Duodenal mucosa (tissue), 2 donors: ENCODE data around the gene PEAK3.

Experiments
- H3K27ac ChIP-seq: one replicate; pipeline ENCODE4 v1.7.0; 2013; ENCODE audit warnings: low read depth, low read length
- H3K27me3 ChIP-seq, 2 donors: one replicate each; pipeline ENCODE4 v1.7.0; 2013; ENCODE audit warnings: low read length in 2 of 2, control low read depth in 1 of 2; ENCODE audit not compliant: insufficient read depth in 2 of 2, control insufficient read depth in 1 of 2
- H3K36me3 ChIP-seq, 2 donors: one replicate each; pipeline ENCODE4 v1.7.0; 2013; ENCODE audit warnings: low read length in 2 of 2, control low read depth in 1 of 2; ENCODE audit not compliant: insufficient read depth in 2 of 2, control insufficient read depth in 1 of 2
- H3K4me1 ChIP-seq, 2 donors: one replicate each; pipeline ENCODE4 v1.7.0; 2013; ENCODE audit warnings: low read length in 2 of 2, control low read depth in 1 of 2; ENCODE audit not compliant: insufficient read depth in 2 of 2, control insufficient read depth in 1 of 2
- H3K4me3 ChIP-seq, 2 donors: one replicate each; pipeline ENCODE4 v1.7.0; 2013; ENCODE audit warnings: low read length in 2 of 2, low read depth in 1 of 2
- H3K9ac ChIP-seq, 2 donors: one replicate each; pipeline ENCODE4 v1.7.0; 2013; ENCODE audit warnings: low read length in 2 of 2, low read depth in 1 of 2
- H3K9me3 ChIP-seq, 2 donors: one replicate each; pipeline ENCODE4 v1.7.0; 2013; ENCODE audit warnings: low read length in 2 of 2, control low read depth in 1 of 2; ENCODE audit not compliant: control insufficient read depth in 1 of 2

Gene PEAK3

DNA sequence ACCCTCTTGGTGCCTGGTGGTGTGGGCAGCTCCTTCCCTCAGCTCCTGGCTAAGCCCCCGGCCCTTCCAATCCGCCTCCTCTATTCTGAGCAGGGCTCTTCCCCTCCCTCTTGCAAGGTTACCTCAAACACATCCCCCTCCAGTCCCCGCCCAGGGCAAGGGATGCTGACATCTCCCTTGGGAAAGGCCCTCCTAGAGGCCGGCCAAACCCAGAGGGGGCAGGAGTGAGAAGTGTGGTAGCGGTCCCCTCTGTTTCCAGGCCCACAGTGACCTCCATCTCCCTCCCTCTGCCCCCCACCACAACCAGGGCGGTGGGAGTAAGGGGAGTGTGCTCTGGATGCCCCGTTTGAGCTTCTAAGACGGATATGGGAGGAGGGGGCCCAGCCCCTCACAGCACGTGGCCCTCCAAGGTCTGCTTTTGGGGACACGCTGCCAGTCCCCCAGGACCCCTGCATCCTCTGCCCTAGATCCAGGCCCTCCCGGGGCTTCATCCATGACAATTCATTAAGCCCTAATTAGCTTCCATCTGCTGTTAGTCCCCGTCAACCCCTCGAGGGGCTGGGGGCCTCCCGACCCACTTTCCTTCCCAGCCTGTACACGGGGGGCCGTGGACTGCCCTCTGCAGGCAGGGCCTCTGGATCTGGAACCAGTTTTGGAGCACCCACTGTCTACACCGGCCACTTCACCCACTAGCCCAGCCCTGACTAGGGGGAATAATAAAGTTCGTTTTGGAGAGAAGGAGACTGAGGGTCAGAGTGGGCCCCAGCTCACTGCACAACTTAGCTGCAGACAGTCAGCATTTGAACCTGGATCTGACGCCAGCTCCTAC, 23.7 kb upstream of the PEAK3 start:
- Histone ChIP-seq H3K9me3 (no peaks in the 10 kb centered on the region), H3K36me3 (no peaks in the 10 kb centered on the region), H3K9ac (no peak overlapping the region), H3K27ac (no peak overlapping the region), H3K4me3 (no peak overlapping the region), H3K27me3 (peaks cover 24 to 31% of the 10 kb centered on the region in 2 donors), H3K4me1 (peaks cover 3 to 11% of the 10 kb centered on the region in 2 donors)

DNA sequence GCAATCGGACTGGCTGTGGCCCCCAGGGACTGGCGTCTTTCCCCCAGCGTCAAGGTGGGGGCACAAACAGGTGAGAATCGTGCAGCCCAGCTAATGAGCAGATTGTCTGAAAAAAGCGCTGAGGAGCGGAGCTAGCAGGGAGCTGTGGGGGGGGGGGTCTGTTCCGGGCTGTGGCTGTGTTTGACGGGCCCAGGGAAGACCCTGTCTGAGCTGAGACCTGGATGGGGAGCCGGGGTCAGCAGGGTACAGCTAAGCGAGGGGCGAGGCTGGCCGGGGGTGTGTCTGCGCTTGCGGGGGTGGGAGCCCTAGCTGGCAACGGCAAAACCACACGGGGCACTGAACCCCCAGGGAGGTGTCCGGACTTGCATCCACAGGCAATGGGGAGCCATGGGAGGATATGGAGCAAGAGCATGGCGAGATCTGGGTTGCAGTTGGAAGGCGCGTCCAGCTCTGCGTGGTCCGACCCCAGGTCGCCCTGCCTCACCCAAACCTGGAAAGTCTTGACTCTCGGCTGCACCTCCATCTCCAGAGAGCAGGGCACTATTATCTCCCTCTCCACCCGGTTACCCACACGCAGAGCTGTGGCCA, 21.3 kb upstream of the PEAK3 start:
- H3K36me3 ChIP-seq = no peaks in the 10 kb centered on the region
- H3K9me3 ChIP-seq = no peaks in the 10 kb centered on the region
- H3K4me1 ChIP-seq = peaks cover 3 to 11% of the 10 kb centered on the region in 2 donors
- no peak overlapping the region for H3K4me3 ChIP-seq
- H3K9ac ChIP-seq = no peak overlapping the region
- H3K27ac ChIP-seq = no peak overlapping the region
- H3K27me3 ChIP-seq = peaks cover 14 to 21% of the 10 kb centered on the region in 2 donors

- Histone ChIP-seq H3K9me3 (no peaks in the 10 kb centered on the region), H3K9ac (no peak overlapping the region), H3K4me1 (peaks cover 3 to 11% of the 10 kb centered on the region in 2 donors), H3K27me3 (peaks cover 13 to 18% of the 10 kb centered on the region in 2 donors), H3K36me3 (no peaks in the 10 kb centered on the region), H3K4me3 (no peak overlapping the region), H3K27ac (no peak overlapping the region)
These were observed 20.6 kb upstream of the PEAK3 start for GRCh38 chr19:2302319-2303210.

- H3K9ac ChIP-seq = no peak overlapping the region
- peaks cover 6 to 13% of the 10 kb centered on the region in 2 donors for H3K27me3 ChIP-seq
- H3K27ac ChIP-seq = no peak overlapping the region
- no peak overlapping the region for H3K4me3 ChIP-seq
- H3K9me3 ChIP-seq = no peaks in the 10 kb centered on the region
- H3K4me1 ChIP-seq = peaks cover 3 to 11% of the 10 kb centered on the region in 2 donors
- no peaks in the 10 kb centered on the region for H3K36me3 ChIP-seq
These were observed 18.6 kb upstream of the PEAK3 start for GRCh38 chr19:2300533-2300932.

DNA sequence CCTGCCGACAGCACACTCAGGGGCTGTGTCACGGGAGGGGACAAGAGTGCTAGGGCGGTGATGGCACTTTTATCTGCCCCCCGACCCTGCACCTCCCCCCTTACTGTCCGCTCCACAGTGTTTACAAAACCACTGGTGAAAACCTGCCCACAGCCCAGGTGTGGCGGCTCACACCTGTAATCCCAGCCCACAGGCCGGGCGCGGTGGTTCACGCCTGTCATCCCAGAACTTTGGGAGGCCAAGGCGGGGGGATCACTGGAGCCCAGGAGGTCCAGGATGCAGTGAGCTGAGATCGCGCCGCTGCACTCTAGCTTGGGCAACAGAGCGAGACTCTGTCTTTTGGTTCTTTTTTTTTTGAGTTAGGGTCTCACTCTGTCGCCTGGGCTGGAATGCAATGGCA, 14.2 kb upstream of the PEAK3 start:
- Histone ChIP-seq H3K9me3 (no peaks in the 10 kb centered on the region), H3K27me3 (peaks cover 25 to 41% of the 10 kb centered on the region in 2 donors), H3K4me3 (no peak overlapping the region), H3K4me1 (peaks cover 0 to 3% of the 10 kb centered on the region in 2 donors), H3K9ac (no peak overlapping the region), H3K27ac (no peak overlapping the region), H3K36me3 (no peaks in the 10 kb centered on the region)

GRCh38 chr19:2294687-2295335, 12.8 kb upstream of the PEAK3 start:
- Histone ChIP-seq H3K36me3 (no peaks in the 10 kb centered on the region), H3K27ac (no peak overlapping the region), H3K4me1 (peaks cover 0 to 10% of the 10 kb centered on the region in 2 donors), H3K27me3 (peaks cover 38 to 54% of the 10 kb centered on the region in 2 donors), H3K9ac (no peak overlapping the region), H3K4me3 (no peak overlapping the region), H3K9me3 (no peaks in the 10 kb centered on the region)

DNA sequence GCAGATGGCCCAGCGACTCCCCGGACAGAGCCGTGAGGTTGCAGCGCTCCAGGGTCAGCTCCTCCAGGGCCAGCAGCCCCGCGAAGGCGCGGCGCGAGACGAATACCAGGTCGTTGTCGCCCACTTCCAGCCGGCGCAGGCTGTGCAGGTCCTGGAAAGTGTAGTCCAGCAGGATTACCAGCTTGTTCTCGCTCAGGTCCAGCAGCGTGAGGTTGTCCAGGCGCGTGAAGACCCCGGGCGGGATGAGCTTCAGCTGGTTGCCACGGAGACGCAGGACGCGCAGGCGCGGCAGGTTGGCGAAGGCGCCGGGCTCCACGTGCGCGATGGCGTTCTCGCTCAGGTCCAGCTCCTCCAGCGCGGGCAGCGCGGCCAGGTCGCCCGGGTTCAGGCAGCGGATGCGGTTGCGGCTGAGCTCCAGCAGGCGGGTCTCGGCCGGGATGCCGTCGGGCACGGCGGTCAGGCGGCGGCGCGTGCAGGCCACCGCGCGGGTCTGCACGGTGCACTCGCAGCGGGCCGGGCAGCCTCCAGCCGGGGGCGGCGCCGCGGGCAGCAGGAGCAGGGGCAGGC, 9.3 kb upstream of the PEAK3 start:
- Histone ChIP-seq H3K4me1 (peaks cover 0 to 15% of the 10 kb centered on the region in 2 donors), H3K9ac (no peak overlapping the region), H3K27me3 (peaks cover 63 to 80% of the 10 kb centered on the region in 2 donors), H3K27ac (no peak overlapping the region), H3K9me3 (no peaks in the 10 kb centered on the region), H3K36me3 (no peaks in the 10 kb centered on the region), H3K4me3 (peak overlapping the region; percentile 35 to 65)

- peaks cover 0 to 15% of the 10 kb centered on the region in 2 donors for H3K4me1 ChIP-seq
- no peaks in the 10 kb centered on the region for H3K36me3 ChIP-seq
- peak overlapping the region; percentile 35 to 65 for H3K4me3 ChIP-seq
- H3K9me3 ChIP-seq = no peaks in the 10 kb centered on the region
- peaks cover 58 to 75% of the 10 kb centered on the region in 2 donors for H3K27me3 ChIP-seq
- peak overlapping the region in 1 of 2 donors; percentile 38 for H3K9ac ChIP-seq
- peak overlapping the region; percentile 66 for H3K27ac ChIP-seq
These were observed 8.6 kb upstream of the PEAK3 start for GRCh38 chr19:2290441-2291184.
